Left kidney (tissue), 2 donors: Measurements from ENCODE around the gene MYL12A. TPM values are rescaled to one million over a fixed set of nuclear protein-coding genes. Genes with fewer than 3 reads are reported as not detected.

Experiments used
- DNase-seq: peaks from one replicate; pipeline ENCODE4 v3.0.0-alpha.2; 2013
- polyA plus RNA-seq: library from polyadenylated mRNA; unstranded; fragments of 120-200 nt; gene quantifications from one replicate; pipeline ENCODE4 v1.2.1, GENCODE V29; 2013; ENCODE audit not compliant: insufficient read length

Gene MYL12A
- polyA plus RNA-seq, 1 donor, result 391 TPM

DNA sequence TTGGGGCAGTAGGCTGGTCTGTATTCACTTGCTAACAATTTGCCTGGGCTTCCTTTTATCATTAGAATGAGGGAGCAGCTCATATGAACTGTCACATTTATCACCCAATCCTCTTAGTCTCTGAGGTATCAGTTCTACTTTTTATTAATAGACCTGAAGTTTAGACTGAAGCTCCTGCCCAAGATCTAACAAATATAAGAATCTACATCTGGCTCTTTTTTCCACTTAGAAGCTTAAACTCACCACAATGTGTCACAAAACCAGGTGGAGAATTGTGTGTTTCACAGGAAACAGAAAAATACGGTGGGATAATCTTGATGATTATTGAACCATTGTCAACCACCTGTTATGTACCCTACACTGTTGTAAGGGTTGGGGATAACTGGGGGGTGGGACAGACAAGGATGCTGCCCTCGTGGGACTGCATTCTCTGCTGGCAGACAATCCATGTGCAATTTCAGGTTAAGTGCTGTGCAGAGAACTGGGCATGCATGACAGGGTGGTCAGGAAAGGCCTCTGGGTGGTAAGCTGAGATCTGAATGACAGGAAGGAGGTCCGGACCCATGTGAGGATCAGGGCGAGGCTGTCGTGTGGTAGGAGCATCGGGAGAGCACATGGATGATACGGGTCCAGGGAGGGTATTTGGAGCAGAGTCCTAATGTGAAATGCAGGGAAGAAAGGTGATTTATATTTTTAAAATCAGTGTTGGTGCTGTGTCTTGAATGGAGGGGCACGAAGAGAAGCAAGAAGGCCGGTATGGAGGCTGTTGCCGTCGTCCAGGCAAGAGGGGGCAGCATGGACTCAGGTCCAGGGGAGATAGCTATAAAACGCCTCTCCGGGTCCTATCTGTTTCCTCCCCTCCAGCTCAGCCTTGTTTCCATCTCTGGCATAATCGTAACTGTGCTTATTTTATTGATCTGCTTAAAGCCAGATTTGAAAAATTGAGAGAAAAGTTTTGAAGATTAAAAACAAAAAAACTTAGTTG is 31.9 kb downstream of the MYL12A start:
- no peak for DNase-seq

DNA sequence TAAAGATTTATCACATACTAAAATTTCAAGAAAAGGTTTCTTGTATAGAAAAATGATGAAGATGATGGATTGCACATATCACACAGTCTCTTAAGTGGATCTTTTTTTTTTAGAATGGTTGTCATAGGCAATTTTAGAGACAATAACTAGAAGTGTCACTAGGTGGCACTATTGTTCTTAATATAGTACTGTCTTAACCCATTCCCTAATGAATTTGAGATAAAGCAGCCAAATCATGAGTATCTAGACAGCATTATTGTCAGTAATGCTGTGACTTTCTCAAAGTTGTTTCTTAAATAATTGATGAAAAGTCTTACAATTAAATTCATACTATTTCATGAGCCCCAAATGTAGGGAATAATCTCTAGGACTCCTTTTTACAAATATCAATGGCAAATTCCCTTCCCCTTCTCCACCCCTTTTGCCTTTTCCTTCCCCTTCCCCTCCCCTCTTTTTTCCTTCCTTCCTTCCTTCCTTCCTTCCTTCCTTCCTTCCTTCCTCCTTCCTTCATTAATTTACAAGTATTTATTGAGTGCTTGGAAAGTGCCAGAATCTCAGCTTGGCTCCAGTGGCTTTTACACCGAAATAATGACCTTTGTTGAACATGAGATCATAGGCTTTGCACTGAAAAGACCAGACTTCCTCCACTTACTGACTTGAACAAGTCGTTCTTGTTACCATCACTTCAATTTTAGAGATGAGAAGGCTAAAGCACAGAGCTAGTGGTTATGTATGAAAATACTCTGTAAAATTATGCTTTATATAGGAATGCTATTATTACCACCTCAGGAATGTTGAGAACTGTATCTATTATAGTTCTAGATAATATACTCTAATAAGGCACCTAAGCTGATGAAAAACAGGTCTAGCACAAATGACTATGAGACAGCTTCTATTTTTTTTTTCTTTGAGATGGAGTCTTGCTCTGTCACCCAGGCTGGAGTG is 34.1 kb downstream of the MYL12A start:
- DNase-seq, result peak; percentile 86

DNA sequence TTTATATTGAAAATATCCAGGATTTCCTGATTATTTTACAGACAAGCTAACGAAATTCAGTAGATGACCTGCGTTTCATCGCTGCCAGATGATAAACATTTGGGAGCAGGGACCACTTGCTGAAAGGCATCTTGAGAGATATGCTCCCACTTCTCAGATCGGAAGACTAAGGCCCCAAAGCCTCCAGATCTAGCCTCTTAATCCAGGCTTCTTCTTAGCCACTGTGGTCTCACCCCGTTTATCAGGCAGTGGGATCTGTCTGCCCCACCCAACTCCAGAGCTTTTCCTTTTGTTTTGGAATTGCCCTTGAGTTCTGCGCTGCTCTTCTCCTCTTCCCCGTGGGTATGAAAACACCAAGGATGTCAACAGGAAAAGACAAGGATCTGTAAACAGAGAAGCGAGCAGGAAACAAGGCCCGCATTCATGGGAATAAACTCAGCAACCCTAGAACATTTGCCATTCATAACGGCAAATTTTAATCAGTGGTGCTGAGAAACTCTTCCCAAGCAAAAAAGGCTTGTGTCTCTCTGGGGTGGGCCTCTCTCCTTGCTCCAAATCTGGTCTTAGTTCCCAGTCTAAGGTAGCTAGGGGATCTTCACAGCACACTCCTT is 35.8 kb downstream of the MYL12A start:
- no peak for DNase-seq

DNA sequence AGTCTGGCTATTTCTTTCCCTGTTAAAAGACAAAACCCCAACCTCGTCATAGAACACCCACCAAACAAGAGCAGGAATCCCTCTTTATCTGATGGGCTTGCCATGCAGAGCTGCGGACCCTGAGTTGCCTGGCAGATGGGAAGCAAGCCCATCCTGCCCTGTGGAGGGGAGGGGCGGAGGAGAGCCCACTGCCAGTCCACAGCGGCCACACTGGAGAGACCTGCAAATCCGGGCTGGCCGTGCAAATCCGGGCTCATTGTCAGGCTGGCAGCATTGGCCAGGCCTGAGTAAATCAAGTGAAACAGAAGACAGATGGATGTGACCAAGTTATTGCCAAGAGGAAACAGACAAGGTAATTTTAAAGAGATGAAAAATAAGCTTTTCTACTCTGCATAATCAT is 36.3 kb downstream of the MYL12A start:
- DNase-seq, result no peak

DNA sequence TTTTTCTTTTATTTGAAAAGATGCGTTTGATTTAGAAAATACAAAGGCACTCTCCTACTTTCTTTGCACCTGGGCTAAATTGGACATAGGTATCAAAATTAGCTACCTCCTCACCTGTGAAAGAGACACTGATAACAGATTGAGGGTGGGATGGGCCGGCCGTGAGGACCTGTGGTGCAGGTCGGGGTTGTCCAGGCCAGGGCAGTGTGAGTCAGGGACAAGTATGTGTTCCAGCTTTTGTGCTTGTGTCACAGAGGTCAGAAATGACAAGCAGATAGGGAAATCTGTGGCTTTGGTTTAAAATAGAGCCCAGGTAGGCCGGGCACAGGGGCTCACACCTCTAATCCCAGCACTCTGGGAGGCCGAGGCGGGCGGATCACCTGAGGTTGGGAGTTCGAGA is 36.9 kb downstream of the MYL12A start:
- no peak for DNase-seq

DNA sequence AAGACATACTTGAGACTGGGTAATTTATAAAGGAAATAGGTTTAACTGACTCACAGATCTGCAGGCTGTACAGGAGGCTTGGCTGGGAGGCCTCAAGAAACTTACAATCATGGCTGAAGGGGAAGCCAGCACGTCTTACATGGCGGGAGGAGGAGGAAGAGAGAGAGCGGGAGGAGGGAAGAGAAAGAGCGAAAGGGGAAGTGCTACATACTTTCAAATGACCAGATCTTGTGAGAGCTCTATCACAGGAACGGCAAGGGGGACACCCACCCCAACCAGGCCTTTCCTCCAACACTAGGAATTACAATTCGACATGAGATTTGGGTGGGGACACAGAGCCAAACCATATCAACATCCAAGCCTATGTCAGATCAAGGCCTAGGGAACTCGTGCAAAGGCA is 38.6 kb downstream of the MYL12A start:
- DNase-seq, result no peak

DNA sequence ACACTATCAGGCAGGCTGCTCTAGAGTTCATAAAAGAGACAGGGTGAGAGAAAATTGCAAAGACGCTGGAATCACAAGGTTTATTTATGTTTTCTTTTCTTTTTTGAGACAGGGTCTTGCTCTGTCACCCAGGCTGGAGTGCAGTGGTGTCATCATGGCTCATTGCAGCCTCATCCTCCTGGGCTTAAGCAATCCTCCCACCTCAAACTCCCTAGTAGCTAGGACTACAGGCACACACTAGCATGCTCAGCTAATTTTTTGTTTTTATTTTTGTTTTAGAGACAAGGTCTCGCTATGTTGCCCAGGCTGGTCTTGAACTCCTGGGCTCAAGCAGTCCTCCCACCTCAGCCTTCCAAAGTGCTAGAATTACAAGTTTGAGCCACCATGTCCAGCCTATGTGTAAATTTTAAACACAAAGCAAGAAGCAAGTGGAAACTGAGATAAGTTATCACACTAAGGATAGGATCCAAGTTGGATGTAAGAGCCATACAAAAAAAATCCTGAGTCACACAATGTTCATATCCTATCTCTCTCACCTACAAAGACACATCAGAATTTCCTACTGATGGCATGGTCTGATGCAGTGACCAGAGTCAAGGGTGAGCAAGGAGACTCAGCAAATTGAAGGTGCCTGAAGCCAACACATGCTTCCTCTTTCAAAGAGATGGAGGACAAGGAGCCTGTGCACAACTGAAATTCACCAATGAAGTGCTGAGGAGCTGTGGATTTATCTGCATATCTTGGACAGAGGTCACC is 45.8 kb downstream of the MYL12A start:
- DNase-seq, result no peak

DNA sequence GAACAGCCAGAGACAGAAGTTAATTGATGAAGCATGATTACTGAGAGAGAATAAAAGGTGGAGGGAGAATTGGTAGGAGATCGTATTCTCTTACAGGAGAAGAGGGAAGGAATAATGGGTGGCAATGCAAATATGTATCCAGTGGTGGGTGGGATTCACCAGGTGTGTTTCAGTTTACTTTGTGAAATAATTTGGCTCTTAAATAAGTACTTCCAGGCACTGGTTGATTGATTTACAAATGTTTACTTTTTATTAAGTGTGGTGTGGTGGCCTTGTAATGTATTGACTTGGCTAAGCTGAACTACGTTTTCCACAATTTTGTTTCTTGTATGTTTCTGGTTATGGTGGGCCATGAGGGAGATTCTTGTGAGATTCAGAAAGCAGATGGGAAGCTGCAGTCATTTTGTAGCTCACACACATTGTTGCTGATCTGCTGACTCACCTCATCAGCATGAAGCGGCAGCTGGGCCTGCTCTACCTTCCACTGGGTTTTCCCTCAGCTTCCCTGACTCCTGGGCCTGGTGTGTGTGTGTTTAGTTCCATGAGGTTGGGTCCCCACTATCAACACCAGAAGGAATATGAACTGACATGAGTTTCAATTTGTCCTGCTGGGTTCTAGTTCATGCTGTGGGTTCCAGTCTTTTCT is 47.0 kb downstream of the MYL12A start:
- no peak for DNase-seq

DNA sequence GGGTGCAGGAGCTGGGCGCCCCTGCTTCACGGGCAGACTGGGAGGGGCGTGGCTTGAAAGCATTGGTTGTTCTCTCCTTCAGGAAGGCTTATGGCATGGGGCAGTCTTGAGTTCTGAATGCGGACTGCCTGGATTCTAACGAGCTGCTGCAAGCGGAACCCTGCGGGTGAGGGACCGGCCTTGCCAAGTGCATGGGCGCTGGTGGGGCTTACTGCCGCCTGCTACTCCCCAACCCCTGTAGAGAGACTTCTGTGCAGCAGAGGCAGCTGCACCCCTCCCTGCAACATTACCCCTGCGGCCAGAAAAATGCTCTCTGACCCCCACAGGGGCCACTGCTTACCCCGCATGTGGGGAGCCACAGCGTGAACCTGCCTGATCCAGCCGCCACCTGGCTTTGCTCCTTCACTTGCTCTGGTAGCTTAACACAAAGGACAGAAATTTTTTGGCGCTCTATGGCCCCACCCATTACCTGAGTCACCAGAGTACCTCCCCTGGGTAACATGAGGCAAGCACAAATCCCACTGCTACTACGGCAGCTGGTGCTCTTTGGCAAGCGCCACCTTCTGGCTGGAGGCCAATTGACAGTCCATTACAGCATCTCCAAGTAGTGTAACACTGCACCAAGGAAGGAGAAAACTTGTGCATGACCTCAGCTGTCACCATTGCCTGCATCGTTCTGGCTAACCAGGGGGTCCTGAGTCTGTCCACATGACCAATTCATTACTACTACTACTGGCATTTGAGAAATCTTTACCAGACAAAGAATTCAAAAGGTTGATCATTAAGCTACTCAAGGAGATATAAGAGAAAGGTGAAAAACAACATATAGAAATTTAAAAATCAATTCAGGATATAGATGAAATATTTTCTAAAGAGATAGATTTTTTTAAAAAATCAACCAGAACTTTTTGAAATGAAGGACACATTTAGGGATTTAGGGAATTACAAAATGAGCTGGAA is 49.7 kb downstream of the MYL12A start:
- peak; percentile 90 for DNase-seq

DNA sequence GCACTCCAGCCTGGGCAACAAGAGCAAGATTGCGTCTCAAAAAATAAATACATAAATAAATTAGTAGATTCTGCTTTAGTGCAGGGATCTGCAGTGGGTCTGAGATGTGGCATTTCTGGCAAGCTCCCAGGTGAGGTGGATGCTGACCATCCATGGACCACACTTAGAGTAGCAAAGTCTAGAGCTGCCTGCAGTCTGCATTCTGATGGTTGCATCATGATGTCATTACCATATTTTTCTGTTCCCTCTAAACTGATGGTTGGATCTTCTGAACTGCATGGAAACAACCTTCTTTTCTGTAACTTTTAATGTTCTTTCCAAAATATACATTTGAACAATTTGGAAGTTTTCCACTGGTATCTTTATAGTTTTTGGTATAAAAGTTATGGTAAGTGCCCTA is 57.2 kb downstream of the MYL12A start:
- no peak for DNase-seq

DNA sequence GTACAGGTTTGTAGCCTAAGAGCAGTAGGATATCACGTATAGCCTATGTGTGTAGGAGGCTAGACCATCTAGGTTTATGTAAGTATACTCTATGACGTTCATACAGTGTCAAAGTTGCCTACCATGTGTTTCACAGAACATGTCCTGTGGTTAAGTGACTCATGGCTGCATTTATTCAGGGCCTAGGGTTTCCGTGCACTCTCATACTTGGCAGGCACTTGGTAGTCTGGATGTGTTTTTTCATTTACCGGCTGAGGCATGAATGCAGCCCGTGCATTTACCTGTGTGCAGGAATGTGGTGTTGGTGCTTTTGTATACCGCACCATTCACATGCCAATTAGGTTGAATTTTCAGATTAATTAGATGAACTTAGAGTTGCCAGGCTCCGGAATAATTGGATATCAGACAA is 57.8 kb downstream of the MYL12A start:
- no peak for DNase-seq

Other genes starting within 250 kb of the MYL12A start
- 37.9 TPM for gene LPIN2, start 234.7 kb upstream of the MYL12A start, polyA plus RNA-seq
- gene MYOM1, start 27.8 kb upstream of the MYL12A start, polyA plus RNA-seq, result 8.3 TPM
- gene MYL12B, start 14.3 kb downstream of the MYL12A start, polyA plus RNA-seq, result 538 TPM
- 81.9 TPM for gene TGIF1, start 202.4 kb downstream of the MYL12A start, polyA plus RNA-seq